Activated CD4-positive, alpha-beta T cell treated with anti-CD3 and anti-CD28 coated beads for 1 hour (primary cell): ENCODE results near the gene GADD45A.
"Not testable (repeated sequence)": the region's sequence is repeated elsewhere in the genome, so short reads cannot be mapped to it uniquely, and the experiment has no call there.

Source experiments
- DNase-seq: peaks from one replicate; pipeline ENCODE4 v3.0.0-alpha.2; 2020

Gene GADD45A

GRCh38 chr1:67685067-67685557, at the start of gene GADD45A:
Gene GADD45A, plus strand, starts transcription at chr1:67685201. Its CDS starts 294 bp downstream, at chr1:67685495.
- peak; percentile 87 for DNase-seq

GRCh38 chr1:67636146-67636545, 48.9 kb upstream of the GADD45A start:
- no peak for DNase-seq

GRCh38 chr1:67639361-67639760, 45.6 kb upstream of the GADD45A start:
- DNase-seq = no peak

GRCh38 chr1:67642629-67643028, 42.4 kb upstream of the GADD45A start:
- no peak for DNase-seq

- no peak for DNase-seq
Measured at GRCh38 chr1:67644566-67644965, 40.4 kb upstream of the GADD45A start.

- DNase-seq = no peak
Measured at GRCh38 chr1:67645495-67646144, 39.4 kb upstream of the GADD45A start.

GRCh38 chr1:67646145-67647035, 38.6 kb upstream of the GADD45A start:
- no peak for DNase-seq

GRCh38 chr1:67647036-67647798, 37.8 kb upstream of the GADD45A start:
- no peak for DNase-seq

GRCh38 chr1:67647814-67648358, 37.1 kb upstream of the GADD45A start:
- no peak for DNase-seq

- DNase-seq = no peak
Measured at GRCh38 chr1:67648582-67649326, 36.2 kb upstream of the GADD45A start.

GRCh38 chr1:67650061-67650460, 34.9 kb upstream of the GADD45A start:
- no peak for DNase-seq

- no peak for DNase-seq
Measured at GRCh38 chr1:67651031-67651430, 34.0 kb upstream of the GADD45A start.

- DNase-seq = no peak
Measured at GRCh38 chr1:67652800-67653199, 32.2 kb upstream of the GADD45A start.

- DNase-seq = no peak
Measured at GRCh38 chr1:67653304-67653703, 31.7 kb upstream of the GADD45A start.

- no peak for DNase-seq
Measured at GRCh38 chr1:67655581-67655980, 29.4 kb upstream of the GADD45A start.

- DNase-seq = not testable (repeated sequence)
Measured at GRCh38 chr1:67657152-67657551, 27.8 kb upstream of the GADD45A start.

- DNase-seq = no peak
Measured at GRCh38 chr1:67659229-67659628, 25.8 kb upstream of the GADD45A start.

- DNase-seq = no peak
Measured at GRCh38 chr1:67662884-67663283, 22.1 kb upstream of the GADD45A start.

- DNase-seq = no peak
Measured at GRCh38 chr1:67664048-67664447, 21.0 kb upstream of the GADD45A start.

- not testable (repeated sequence) for DNase-seq
Measured at GRCh38 chr1:67665307-67665706, 19.7 kb upstream of the GADD45A start.

- DNase-seq = no peak
Measured at GRCh38 chr1:67666636-67667035, 18.4 kb upstream of the GADD45A start.

GRCh38 chr1:67668660-67669059, 16.3 kb upstream of the GADD45A start:
- DNase-seq = no peak
